ENCODE data around the gene PLVAP. TPM values are rescaled to one million over a fixed set of nuclear protein-coding genes. Genes with fewer than 3 reads are reported as not detected.

Gene PLVAP
- polyA plus RNA-seq, 1 donor from 2014 or later = not detected

- Mint-ChIP-seq H3K36me3 (no peaks in the 10 kb centered on the region), H3K4me3 (peak overlapping the region in 3 of 4 donors; percentile 77 to 100 (median 88)), H3K27me3 (no peaks in the 10 kb centered on the region), H3K4me1 (peaks cover 27 to 28% (median 28%) of the 10 kb centered on the region in 3 donors), H3K27ac (peak overlapping the region in 1 of 3 donors; percentile 94), H3K9me3 (no peaks in the 10 kb centered on the region)
Measured at GRCh38 chr19:17303940-17304267, 73.2 kb downstream of the PLVAP start.

GRCh38 chr19:17303167-17303939, 73.8 kb downstream of the PLVAP start, which contains the start of gene ABHD8:
Gene ABHD8 (minus strand): TSS chr19:17303425. CDS start chr19:17301616, 1,809 bp downstream.
- Mint-ChIP-seq H3K4me3 (peak within 1 kb of the TSS; percentile 77 to 100 (median 90)), H3K36me3 (no peaks in the 10 kb centered on the region), H3K27me3 (no peaks in the 10 kb centered on the region), H3K9me3 (no peaks in the 10 kb centered on the region), H3K4me1 (peaks cover 27 to 28% (median 28%) of the 10 kb centered on the region in 3 donors), H3K27ac (peak within 1 kb of the TSS in 2 of 3 donors; percentile 71 to 94)

- no peaks in the 10 kb centered on the region for H3K9me3 Mint-ChIP-seq
- peak overlapping the region; percentile 77 to 100 (median 90) for H3K4me3 Mint-ChIP-seq
- H3K27me3 Mint-ChIP-seq = no peaks in the 10 kb centered on the region
- H3K27ac Mint-ChIP-seq = peak overlapping the region in 2 of 3 donors; percentile 63 to 86
- no peaks in the 10 kb centered on the region for H3K36me3 Mint-ChIP-seq
- peaks cover 22 to 28% (median 24%) of the 10 kb centered on the region in 3 donors for H3K4me1 Mint-ChIP-seq
Measured at GRCh38 chr19:17302391-17303166, 74.6 kb downstream of the PLVAP start.

Other genes with a start within 250 kb of the PLVAP start
- 52.5 TPM for gene USE1, start 162.0 kb downstream of the PLVAP start, polyA plus RNA-seq
- 46.0 TPM for gene OCEL1, start 151.1 kb downstream of the PLVAP start, polyA plus RNA-seq
- 1.3 TPM for gene NR2F6, start 131.4 kb downstream of the PLVAP start, polyA plus RNA-seq
- gene USHBP1, start 112.6 kb downstream of the PLVAP start, polyA plus RNA-seq = not detected
- gene BABAM1, start 109.9 kb downstream of the PLVAP start, polyA plus RNA-seq = 115 TPM
- gene ANKLE1, start 95.4 kb downstream of the PLVAP start, polyA plus RNA-seq = 6.1 TPM
- 8.5 TPM for gene ABHD8, start 73.9 kb downstream of the PLVAP start, polyA plus RNA-seq
- gene MRPL34, start 71.5 kb downstream of the PLVAP start, polyA plus RNA-seq = 218 TPM
- gene DDA1, start 67.8 kb downstream of the PLVAP start, polyA plus RNA-seq = 38.6 TPM
- not detected for gene ANO8, start 42.5 kb downstream of the PLVAP start, polyA plus RNA-seq
- 11.1 TPM for gene GTPBP3, start 39.8 kb downstream of the PLVAP start, polyA plus RNA-seq
- not detected for gene CCDC194, start 16.9 kb upstream of the PLVAP start, polyA plus RNA-seq
- gene BST2, start 28.3 kb upstream of the PLVAP start, polyA plus RNA-seq = 162 TPM
- 22.2 TPM for gene MVB12A, start 42.7 kb upstream of the PLVAP start, polyA plus RNA-seq
- not detected for gene TMEM221, start 71.3 kb upstream of the PLVAP start, polyA plus RNA-seq
- not detected for gene NXNL1, start 83.6 kb upstream of the PLVAP start, polyA plus RNA-seq
- 4.5 TPM for gene SLC27A1, start 93.2 kb upstream of the PLVAP start, polyA plus RNA-seq
- 106 TPM for gene PGLS, start 134.3 kb upstream of the PLVAP start, polyA plus RNA-seq
- gene COLGALT1, start 178.3 kb upstream of the PLVAP start, polyA plus RNA-seq = 11.5 TPM